Activated CD8-positive, alpha-beta T cell treated with anti-CD3 and anti-CD28 coated beads for 36 hours (primary cell): ENCODE data around the gene PLOD1. TPM values are rescaled to one million over a fixed set of nuclear protein-coding genes. Genes with fewer than 3 reads are reported as not detected.

ENCODE experiments used
- ATAC-seq: fragments of 200-7000 bp; cut with Tn5 transposase; one replicate; pipeline ENCODE4 v1.10.0; 2021; ENCODE audit warnings: mild to moderate bottlenecking, moderate library complexity
- CTCF ChIA-PET: fragments of 350-600 bp; sonication (Branson Sonifier 250); formaldehyde crosslinking; loops from one replicate; lab custom pipeline; 2021; ENCODE audit warnings: antibody characterized with exemption; lab: Charles Lee
- POLR2A ChIA-PET: fragments of 350-600 bp; sonication (Branson Sonifier 250); formaldehyde crosslinking; loops from one replicate; lab custom pipeline; 2021; ENCODE audit warnings: antibody characterized with exemption; lab: Charles Lee
- DNase-seq: peaks from one replicate; pipeline ENCODE4 v3.0.0-alpha.2; 2020
- H3K27ac Mint-ChIP-seq: one replicate; pipeline ENCODE4 v1.8.0; 2021; ENCODE audit warnings: mild to moderate bottlenecking, mixed read lengths
- H3K27me3 Mint-ChIP-seq: one replicate; pipeline ENCODE4 v1.8.0; 2021; ENCODE audit warnings: mixed read lengths
- H3K36me3 Mint-ChIP-seq: one replicate; pipeline ENCODE4 v1.8.0; 2021; ENCODE audit warnings: low read depth, mixed read lengths
- H3K4me1 Mint-ChIP-seq: one replicate; pipeline ENCODE4 v1.8.0; 2021; ENCODE audit warnings: low read depth, mixed read lengths
- H3K4me3 Mint-ChIP-seq: one replicate; pipeline ENCODE4 v1.8.0; 2021; ENCODE audit warnings: mild to moderate bottlenecking, moderate library complexity, mixed read lengths
- H3K9me3 Mint-ChIP-seq: one replicate; pipeline ENCODE4 v1.8.0; 2021; ENCODE audit warnings: mixed read lengths
- CTCF ChIP-seq: fragments of 200-600 bp; IDR thresholded peaks from one replicate; pipeline ENCODE4 v1.8.0; 2022; ENCODE audit warnings: antibody characterized with exemption, mild to moderate bottlenecking
- intact Hi-C: fragments of 100-400 bp; cut with micrococcal nuclease; formaldehyde crosslinking; loops from one replicate; pipeline ENCODE4 v1.10.0; 2022
- total RNA-seq, 2 experiments: library from RNA; stranded (reverse); gene quantifications; one replicate each; pipeline ENCODE4 v1.2.3, GENCODE V29; 2021

Gene PLOD1
- total RNA-seq, 2 experiments from 2014 or later = 21.5 to 22.0 TPM

GRCh38 chr1:11940260-11940921 lies 5.9 kb downstream of the PLOD1 start:
- Mint-ChIP-seq H3K9me3 (no peaks in the 10 kb centered on the region), H3K27me3 (no peaks in the 10 kb centered on the region), H3K4me3 (no peak overlapping the region), H3K27ac (no peak overlapping the region), H3K4me1 (no peaks in the 10 kb centered on the region), H3K36me3 (peaks cover 1% of the 10 kb centered on the region)
- ChIA-PET POLR2A (interaction anchor here (15.4 kb wide), 1 partner anchor 31 kb away, joined by 263 read pairs; no protein-coding TSS in a partner anchor), CTCF (no interaction called here)
- no peak for ATAC-seq
- no peak for DNase-seq
- intact Hi-C loops = no loop called here
- TF ChIP-seq CTCF = no peak

- Mint-ChIP-seq H3K36me3 (peaks cover 7% of the 10 kb centered on the region), H3K27me3 (no peaks in the 10 kb centered on the region), H3K27ac (no peak overlapping the region), H3K4me1 (no peaks in the 10 kb centered on the region), H3K4me3 (no peak overlapping the region), H3K9me3 (no peaks in the 10 kb centered on the region)
- TF ChIP-seq CTCF = no peak
- ATAC-seq (no peak), DNase-seq (no peak)
- intact Hi-C loops = no loop called here
- ChIA-PET CTCF (no interaction called here), POLR2A (interaction anchor here (15.4 kb wide), 1 partner anchor 33 kb away, joined by 263 read pairs; no protein-coding TSS in a partner anchor)
Measured at GRCh38 chr1:11942280-11942679, 7.8 kb downstream of the PLOD1 start.

GRCh38 chr1:11943619-11944018 lies 9.1 kb downstream of the PLOD1 start:
- H3K9me3 Mint-ChIP-seq = no peaks in the 10 kb centered on the region
- peaks cover 10% of the 10 kb centered on the region for H3K36me3 Mint-ChIP-seq
- no peaks in the 10 kb centered on the region for H3K27me3 Mint-ChIP-seq
- ATAC-seq (no peak), DNase-seq (no peak)
- CTCF ChIA-PET = no interaction called here
- TF ChIP-seq CTCF = no peak
- H3K4me3 Mint-ChIP-seq = no peak overlapping the region
- H3K27ac Mint-ChIP-seq = no peak overlapping the region
- intact Hi-C loops = no loop called here
- H3K4me1 Mint-ChIP-seq = no peaks in the 10 kb centered on the region
- POLR2A ChIA-PET = interaction anchor here (0.8 to 1.3 kb wide), 3 partner anchors 24 to 36 kb away, joined by 3 to 8 read pairs (median 3); no protein-coding TSS in a partner anchor

- intact Hi-C loops = no loop called here
- Mint-ChIP-seq H3K9me3 (no peaks in the 10 kb centered on the region), H3K4me1 (no peaks in the 10 kb centered on the region), H3K36me3 (peaks cover 10% of the 10 kb centered on the region), H3K4me3 (no peak overlapping the region), H3K27ac (no peak overlapping the region), H3K27me3 (no peaks in the 10 kb centered on the region)
- CTCF ChIA-PET = no interaction called here
- TF ChIP-seq CTCF = no peak
- DNase-seq (no peak), ATAC-seq (no peak)
- POLR2A ChIA-PET = interaction anchor here (0.8 to 1.8 kb wide), 4 partner anchors 25 to 36 kb away, joined by 3 to 8 read pairs (median 5); partner anchors contain the start of gene MFN2
Measured at GRCh38 chr1:11944358-11944931, 9.9 kb downstream of the PLOD1 start.

- TF ChIP-seq CTCF = no peak
- no peak for DNase-seq
- POLR2A ChIA-PET = interaction anchor here (1.3 to 2.3 kb wide), 2 partner anchors 11 to 39 kb away, joined by 3 to 8 read pairs; no protein-coding TSS in a partner anchor
- Mint-ChIP-seq H3K27ac (no peak overlapping the region), H3K27me3 (no peaks in the 10 kb centered on the region), H3K9me3 (no peaks in the 10 kb centered on the region), H3K36me3 (peaks cover 13% of the 10 kb centered on the region), H3K4me1 (no peaks in the 10 kb centered on the region), H3K4me3 (no peak overlapping the region)
- ATAC-seq = no peak
- CTCF ChIA-PET = no interaction called here
- intact Hi-C loops = no loop called here
Measured at GRCh38 chr1:11946647-11947046, 12.1 kb downstream of the PLOD1 start.
